Endothelial cell of umbilical vein (primary cell): ENCODE measurements around the gene APOL4. TPM values are rescaled to one million over a fixed set of nuclear protein-coding genes. Genes with fewer than 3 reads are reported as not detected.

Experiments
- BruUV-seq: library from RNA; stranded (reverse); fragments of 400-500 nt; replicated peaks from 2 replicates; lab custom pipeline; 2021; lab: Mats Ljungman, UMichigan
- CTCF ChIA-PET: fragments of 300-600, 350-600 bp; sonication (Branson Sonifier 250); formaldehyde crosslinking; loops from one replicate; lab custom pipeline; 2021; ENCODE audit warnings: antibody characterized with exemption, inconsistent platforms; lab: Charles Lee
- POLR2A ChIA-PET: fragments of 300-600, 350-600 bp; sonication (Branson Sonifier 250); formaldehyde crosslinking; loops from one replicate; lab custom pipeline; 2021; ENCODE audit warnings: antibody characterized with exemption, inconsistent platforms; lab: Charles Lee
- DNase-seq: peaks from one replicate; pipeline ENCODE4 v3.0.0-alpha.2; 2011; ENCODE audit warnings: low read depth, low spot score
- FAIRE-seq: peaks from 2 replicates; lab custom pipeline; 2011; peaks lifted over from hg19 to GRCh38; lab: Jason Lieb, UNC
- H2AFZ ChIP-seq: 2 replicates; pipeline ENCODE4 v1.6.0; 2012; ENCODE audit warnings: low read depth, low read length, control low read depth, inconsistent platforms
- H3K27ac ChIP-seq: 2 replicates; pipeline ENCODE4 v1.5.1; 2011; ENCODE audit warnings: low read depth, mild to moderate bottlenecking, control low read depth, low read length, moderate library complexity; ENCODE audit not compliant: insufficient read depth
- H3K27me3 ChIP-seq, 2 experiments: 2 replicates each; pipeline versions ENCODE4 v1.6.0 to v1.6.1; 2011; ENCODE audit warnings: low read length in 2 of 2, mixed read lengths in 1 of 2; ENCODE audit not compliant: control insufficient read depth in 2 of 2, insufficient read depth in 2 of 2
- H3K36me3 ChIP-seq, 2 experiments: 2 replicates in 1 of 2; 3 replicates in 1 of 2; pipeline ENCODE4 v1.5.1; 2011; ENCODE audit warnings: low read length in 2 of 2, mild to moderate bottlenecking in 1 of 2, moderate library complexity in 1 of 2; ENCODE audit not compliant: control insufficient read depth in 2 of 2, insufficient read depth in 2 of 2; ENCODE audit errors: extremely low read depth in 1 of 2
- H3K4me1 ChIP-seq: 3 replicates; pipeline ENCODE4 v1.5.1; 2011; ENCODE audit warnings: mild to moderate bottlenecking, low read length; ENCODE audit not compliant: control insufficient read depth, insufficient read depth; ENCODE audit errors: extremely low read depth
- H3K4me2 ChIP-seq: 2 replicates; pipeline ENCODE4 v1.6.1; 2011; ENCODE audit warnings: low read length, control low read depth, mixed read lengths; ENCODE audit not compliant: insufficient read depth
- H3K4me3 ChIP-seq, 3 experiments: fragments of 200-600 bp in 1 of 3; sonication (generic), shearing (Covaris generic) in 1 of 3; replicated peaks in 1 of 3; 2 replicates each; pipeline ENCODE4 v1.5.1; 2011 to 2016; ENCODE audit warnings: control low read depth in 3 of 3, low read length in 3 of 3, mild to moderate bottlenecking in 2 of 3, inconsistent platforms in 1 of 3, low read depth in 1 of 3, moderate library complexity in 1 of 3; ENCODE audit not compliant: insufficient read depth in 1 of 3
- H3K79me2 ChIP-seq: 2 replicates; pipeline ENCODE4 v1.6.0; 2012; ENCODE audit warnings: low read length, inconsistent platforms; ENCODE audit not compliant: control insufficient read depth, insufficient read depth
- H3K9ac ChIP-seq: replicated peaks from 2 replicates; pipeline ENCODE3; 2011; ENCODE audit warnings: low read length, control low read depth; ENCODE audit not compliant: insufficient read depth; ENCODE audit errors: extremely low read depth
- H3K9me1 ChIP-seq: replicated peaks from 3 replicates; pipeline ENCODE4 v1.6.0; 2011; ENCODE audit warnings: mild to moderate bottlenecking, low read length; ENCODE audit not compliant: control insufficient read depth, insufficient read depth; ENCODE audit errors: extremely low read depth
- H3K9me3 ChIP-seq: replicated peaks from 2 replicates; pipeline ENCODE4 v1.5.1; 2012; ENCODE audit warnings: low read length, inconsistent platforms; ENCODE audit not compliant: control insufficient read depth, insufficient read depth
- H4K20me1 ChIP-seq: replicated peaks from 2 replicates; pipeline ENCODE3; 2011; ENCODE audit warnings: mild to moderate bottlenecking, low read length; ENCODE audit not compliant: control insufficient read depth, insufficient read depth; ENCODE audit errors: extremely low read depth
- CTCF ChIP-seq, 2 donors: IDR thresholded peaks; 1 replicate in 1 of 2; 2 replicates in 1 of 2; pipeline ENCODE4 v1.5.1; 2011; ENCODE audit warnings: low read length in 2 of 2, mild to moderate bottlenecking in 2 of 2, moderate library complexity in 2 of 2, control low read depth in 1 of 2, inconsistent platforms in 1 of 2, low read depth in 1 of 2; ENCODE audit not compliant: insufficient read depth in 1 of 2; ENCODE audit errors: extremely low read depth in 1 of 2
- EZH2 ChIP-seq: IDR thresholded peaks from 2 replicates; pipeline ENCODE4 v1.6.1; 2012; ENCODE audit warnings: borderline replicate concordance, low read depth, mild to moderate bottlenecking, moderate library complexity, low read length, inconsistent platforms; ENCODE audit not compliant: severe bottlenecking
- FOS ChIP-seq: IDR thresholded peaks from 2 replicates; pipeline ENCODE4 v1.6.1; 2011; ENCODE audit warnings: mild to moderate bottlenecking, low read length, moderate library complexity, borderline replicate concordance; ENCODE audit not compliant: insufficient read depth
- GATA2 ChIP-seq: IDR thresholded peaks from 2 replicates; pipeline ENCODE4 v1.7.0; 2011; ENCODE audit warnings: low read depth, mild to moderate bottlenecking, moderate library complexity, mixed read lengths, low read length; ENCODE audit not compliant: insufficient read length, insufficient read depth
- JUN ChIP-seq: IDR thresholded peaks from 2 replicates; pipeline ENCODE4 v1.6.1; 2011; ENCODE audit warnings: borderline replicate concordance, low read depth; ENCODE audit not compliant: insufficient read length, insufficient read depth
- MAX ChIP-seq: IDR thresholded peaks from 2 replicates; pipeline ENCODE4 v1.6.1; 2011; ENCODE audit not compliant: insufficient read depth, insufficient read length
- MYC ChIP-seq: IDR thresholded peaks from one replicate; pipeline ENCODE4 v1.6.1; 2011; ENCODE audit warnings: mild to moderate bottlenecking, low read depth, low read length
- POLR2A ChIP-seq: IDR thresholded peaks from 2 replicates; pipeline ENCODE4 v1.6.1; 2012; ENCODE audit warnings: low read depth, mild to moderate bottlenecking, control low read depth, low read length
- POLR2AphosphoS5 ChIP-seq: IDR thresholded peaks from 2 replicates; pipeline ENCODE4 v1.6.1; 2012; ENCODE audit warnings: low read depth, mild to moderate bottlenecking, control low read depth, low read length, moderate library complexity; ENCODE audit not compliant: insufficient read depth
- dilution Hi-C: fragments of 300-500 bp; cut with MboI; formaldehyde crosslinking; loops from one replicate; pipeline ENCODE4 v1.15.0; 2019; ENCODE audit warnings: low sequenced_read_pairs; ENCODE audit not compliant: extremely low pct_ligation_motif_present
- intact Hi-C: fragments of 100-400 bp; cut with micrococcal nuclease; formaldehyde crosslinking; loops from one replicate; pipeline ENCODE4 v1.10.0; 2022
- polyA plus RNA-seq, 4 experiments: library from polyadenylated mRNA; depleted of rRNA in 3 of 4; stranded (reverse) in 3 of 4; unstranded in 1 of 4; fragments of >200 nt; gene quantifications; 2 replicates each; pipeline versions ENCODE4 v1.2.1 to v1.2.3, GENCODE V29; 2011 to 2012; ENCODE audit warnings: missing spikeins in 1 of 4
- total RNA-seq: library from RNA; stranded (reverse); gene quantifications from 2 replicates; pipeline ENCODE4 v1.2.3, GENCODE V29; 2021

Gene APOL4
- total and polyA plus RNA-seq, 2 donors (not counting 3 experiments of a cell fraction or from before 2014, with no cell fraction given), result 0.33 to 0.97 TPM

- FAIRE-seq, result no peak
- Histone ChIP-seq H3K9ac (no peak overlapping the region), H3K9me3 (no peaks in the 10 kb centered on the region), H3K4me3 (no peak overlapping the region), H3K4me1 (no peaks in the 10 kb centered on the region), H3K36me3 (no peaks in the 10 kb centered on the region), H4K20me1 (no peaks in the 10 kb centered on the region), H3K79me2 (no peaks in the 10 kb centered on the region), H3K27ac (no peak overlapping the region), H2AFZ (no peak overlapping the region), H3K9me1 (no peaks in the 10 kb centered on the region), H3K4me2 (no peak overlapping the region), H3K27me3 (no peaks in the 10 kb centered on the region)
- ChIA-PET CTCF (no interaction called here), POLR2A (no interaction called here)
- intact Hi-C loops (no loop called here), dilution Hi-C loops (no loop called here)
- BruUV-seq, result no TSS peak
- no peak for DNase-seq
- TF ChIP-seq POLR2A (no peak), EZH2 (no peak), JUN (no peak), CTCF (IDR thresholded peaks at IDR 0.05; ENCODE audit: extremely low read depth in 1 of 2, insufficient read depth in 1 of 2, low read depth in 1 of 2, low read length in 2 of 2) (no peak), MAX (no peak), GATA2 (no peak), MYC (no peak), FOS (no peak), POLR2AphosphoS5 (no peak)
These were observed 43.1 kb upstream of the APOL4 start for GRCh38 chr22:36244522-36245391.
